GM18511 (cell line): ENCODE measurements around the gene ZNF280C.

Experiments
- ATAC-seq: cut with Tn5 transposase; IDR thresholded peaks from one replicate; pipeline ENCODE4 v1.9.1; 2021; ENCODE audit warnings: mild to moderate bottlenecking, moderate library complexity; ENCODE audit not compliant: unreplicated experiment

The ZNF280C gene

GRCh38 chrX:130179579-130180215 lies 89.0 kb downstream of the ZNF280C start:
- no peak for ATAC-seq

- no peak for ATAC-seq
These were observed 89.5 kb downstream of the ZNF280C start for GRCh38 chrX:130179170-130179569.

GRCh38 chrX:130176942-130177341 lies 91.8 kb downstream of the ZNF280C start:
- no peak for ATAC-seq

- ATAC-seq: peak; percentile 82
These were observed 92.3 kb downstream of the ZNF280C start for GRCh38 chrX:130176354-130176776.

GRCh38 chrX:130174937-130175336 lies 93.8 kb downstream of the ZNF280C start:
- no peak for ATAC-seq

- no peak for ATAC-seq
These were observed 94.5 kb downstream of the ZNF280C start for GRCh38 chrX:130174045-130174704.

- peak; percentile 42 for ATAC-seq
These were observed 95.4 kb downstream of the ZNF280C start for GRCh38 chrX:130173190-130173895.

- ATAC-seq: no peak
These were observed 96.4 kb downstream of the ZNF280C start for GRCh38 chrX:130172127-130172845.

- peak; percentile 23 for ATAC-seq
These were observed 97.1 kb downstream of the ZNF280C start, which contains the start of gene RAB33A for GRCh38 chrX:130171446-130172126. Gene RAB33A (plus strand): TSS chrX:130171962. CDS start chrX:130172063, 101 bp downstream.

- ATAC-seq: peak; percentile 71
These were observed 97.8 kb downstream of the ZNF280C start for GRCh38 chrX:130170752-130171445.

GRCh38 chrX:130167040-130167439 lies 101.7 kb downstream of the ZNF280C start:
- ATAC-seq: no peak

GRCh38 chrX:130166503-130166777 lies 102.3 kb downstream of the ZNF280C start:
- ATAC-seq: no peak

GRCh38 chrX:130165703-130166502 lies 102.8 kb downstream of the ZNF280C start, which contains the start of gene AIFM1:
Gene AIFM1 (minus strand): TSS chrX:130165841. CDS start chrX:130165656, 185 bp downstream.
- peak; percentile 91 for ATAC-seq

GRCh38 chrX:130165181-130165702 lies 103.5 kb downstream of the ZNF280C start:
- no peak for ATAC-seq

- ATAC-seq: no peak
These were observed 105.3 kb downstream of the ZNF280C start for GRCh38 chrX:130163398-130163797.

GRCh38 chrX:130162094-130162735 lies 106.5 kb downstream of the ZNF280C start:
- ATAC-seq: no peak

- ATAC-seq: no peak
These were observed 108.9 kb downstream of the ZNF280C start for GRCh38 chrX:130159776-130160175.

- no peak for ATAC-seq
These were observed 110.4 kb downstream of the ZNF280C start for GRCh38 chrX:130158311-130158710.

GRCh38 chrX:130155564-130155963 lies 113.1 kb downstream of the ZNF280C start:
- no peak for ATAC-seq
